Hindlimb muscle (tissue), 1 donor: ENCODE results near the gene CBX2. TPM values are rescaled to one million over a fixed set of nuclear protein-coding genes. Genes with fewer than 3 reads are reported as not detected.
"Not testable (repeated sequence)": the region's sequence is repeated elsewhere in the genome, so short reads cannot be mapped to it uniquely, and the experiment has no call there.

Source experiments
- DNase-seq: peaks from one replicate; pipeline ENCODE4 v3.0.0-alpha.2; 2013
- polyA plus RNA-seq: library from polyadenylated mRNA; unstranded; fragments of 120-200 nt; gene quantifications from one replicate; pipeline ENCODE4 v1.2.1, GENCODE V29; 2013; ENCODE audit not compliant: insufficient read length

Gene CBX2
- polyA plus RNA-seq, 1 donor = 10.5 TPM

- not testable (repeated sequence) for DNase-seq
These were observed 5.2 kb upstream of the CBX2 start for GRCh38 chr17:79772726-79773125.

- DNase-seq = no peak
These were observed 3.4 kb upstream of the CBX2 start for GRCh38 chr17:79774561-79774975.

- DNase-seq = no peak
These were observed 2.3 kb upstream of the CBX2 start for GRCh38 chr17:79775632-79776031.

GRCh38 chr17:79776376-79777119, 1.4 kb upstream of the CBX2 start:
- no peak for DNase-seq

GRCh38 chr17:79777120-79777893, 641 bp upstream of the CBX2 start:
- DNase-seq = no peak

- DNase-seq = no peak
These were observed 646 bp downstream of the CBX2 start for GRCh38 chr17:79778504-79779083.

- DNase-seq = no peak
These were observed 1.2 kb downstream of the CBX2 start for GRCh38 chr17:79779084-79779529.

GRCh38 chr17:79779661-79780365, 1.9 kb downstream of the CBX2 start:
- DNase-seq = no peak

- DNase-seq = no peak
These were observed 3.2 kb downstream of the CBX2 start for GRCh38 chr17:79781012-79781650.

GRCh38 chr17:79781736-79782575, 4.0 kb downstream of the CBX2 start:
- DNase-seq = no peak

- no peak for DNase-seq
These were observed 5.9 kb downstream of the CBX2 start for GRCh38 chr17:79783891-79784290.

GRCh38 chr17:79784353-79785016, 6.5 kb downstream of the CBX2 start:
- DNase-seq = no peak

- DNase-seq = no peak
These were observed 7.3 kb downstream of the CBX2 start for GRCh38 chr17:79785017-79785899.

GRCh38 chr17:79785900-79786810, 8.2 kb downstream of the CBX2 start:
- DNase-seq = no peak

GRCh38 chr17:79786930-79787643, 9.1 kb downstream of the CBX2 start:
- no peak for DNase-seq

GRCh38 chr17:79788455-79788854, 10.5 kb downstream of the CBX2 start:
- DNase-seq = no peak

GRCh38 chr17:79788989-79789942, 11.3 kb downstream of the CBX2 start:
- no peak for DNase-seq
